SK-N-SH (cell line): ENCODE results near the gene CIPC. TPM values are rescaled to one million over a fixed set of nuclear protein-coding genes. Genes with fewer than 3 reads are reported as not detected.

Experiments used
- CTCF ChIA-PET: fragments of 300-600, 350-600 bp; formaldehyde crosslinking; extraction: SDS; loops from one replicate; lab custom pipeline; 2021; lab: Yijun Ruan, JAX
- POLR2A ChIA-PET: fragments of 350-600 bp; sonication (Branson Sonifier 250); formaldehyde crosslinking; extraction: SDS; loops from one replicate; lab custom pipeline; 2020; ENCODE audit warnings: antibody characterized with exemption, inconsistent platforms; lab: Yijun Ruan, JAX
- DNase-seq: peaks from one replicate; pipeline ENCODE4 v3.0.0; 2012
- H2AFZ ChIP-seq: fragments of 200-600 bp; sonication (generic); 2 replicates; pipeline ENCODE4 v1.8.1; 2016; ENCODE audit warnings: antibody characterized with exemption, mild to moderate bottlenecking, low read depth
- H3F3A ChIP-seq: fragments of 200-600 bp; sonication (generic); replicated peaks from 2 replicates; pipeline ENCODE3; 2016; ENCODE audit warnings: antibody characterized with exemption, mild to moderate bottlenecking; ENCODE audit not compliant: insufficient read depth
- H3K27ac ChIP-seq, 2 experiments: fragments of 200-500 bp in 1 of 2; fragments of 200-600 bp in 1 of 2; sonication (Bioruptor generic) in 1 of 2; sonication (generic), shearing (Covaris generic) in 1 of 2; 2 replicates each; pipeline versions ENCODE4 v1.5.1 to v1.6.1; 2014 to 2016; ENCODE audit warnings: low read depth in 2 of 2, inconsistent platforms in 1 of 2, low read length in 1 of 2, mild to moderate bottlenecking in 1 of 2, mixed read lengths in 1 of 2
- H3K27me3 ChIP-seq: fragments of 200-600 bp; sonication (generic), shearing (Covaris generic); 2 replicates; pipeline ENCODE4 v1.6.1; 2016; ENCODE audit warnings: mixed run types; ENCODE audit not compliant: insufficient read depth
- H3K36me3 ChIP-seq, 2 experiments: fragments of 200-500 bp in 1 of 2; fragments of 200-600 bp in 1 of 2; sonication (Bioruptor generic) in 1 of 2; sonication (generic) in 1 of 2; replicated peaks in 1 of 2; 2 replicates each; pipeline versions ENCODE3 to v1.5.1; 2014 to 2016; ENCODE audit warnings: low read length in 1 of 2, mild to moderate bottlenecking in 1 of 2; ENCODE audit not compliant: insufficient read depth in 2 of 2, control insufficient read depth in 1 of 2
- H3K4me1 ChIP-seq, 2 experiments: fragments of 200-500 bp in 1 of 2; fragments of 200-600 bp in 1 of 2; sonication (Bioruptor generic) in 1 of 2; sonication (generic), shearing (Covaris generic) in 1 of 2; 2 replicates each; pipeline versions ENCODE4 v1.5.1 to v1.6.1; 2014 to 2016; ENCODE audit warnings: low read depth in 1 of 2, low read length in 1 of 2, mixed run types in 1 of 2; ENCODE audit not compliant: insufficient read depth in 2 of 2, control insufficient read depth in 1 of 2
- H3K4me2 ChIP-seq: fragments of 200-600 bp; sonication (generic), shearing (Covaris generic); 2 replicates; pipeline ENCODE4 v1.6.1; 2017; ENCODE audit warnings: mixed run types
- H3K4me3 ChIP-seq, 2 experiments: fragments of 200-500 bp in 1 of 2; fragments of 200-600 bp in 1 of 2; sonication (Bioruptor generic) in 1 of 2; sonication (generic), shearing (Covaris generic) in 1 of 2; 2 replicates each; pipeline versions ENCODE4 v1.5.1 to v1.8.1; 2014 to 2016; ENCODE audit warnings: low read depth in 2 of 2, inconsistent platforms in 1 of 2, low read length in 1 of 2, mild to moderate bottlenecking in 1 of 2, mixed read lengths in 1 of 2, moderate library complexity in 1 of 2
- H3K79me2 ChIP-seq: fragments of 200-600 bp; sonication (generic); 2 replicates; pipeline ENCODE4 v1.8.1; 2017; ENCODE audit warnings: mild to moderate bottlenecking; ENCODE audit not compliant: insufficient read depth
- H3K9ac ChIP-seq: fragments of 200-600 bp; sonication (generic); 2 replicates; pipeline ENCODE4 v1.6.1; 2017; ENCODE audit warnings: mixed run types
- H3K9me2 ChIP-seq: fragments of 200-600 bp; sonication (generic); 2 replicates; pipeline ENCODE4 v1.6.1; 2017; ENCODE audit warnings: mixed run types
- H3K9me3 ChIP-seq: fragments of 200-600 bp; sonication (generic); 2 replicates; pipeline ENCODE4 v1.6.1; 2017; ENCODE audit warnings: mixed run types, mild to moderate bottlenecking, moderate library complexity
- H4K20me1 ChIP-seq: fragments of 200-600 bp; sonication (generic); 2 replicates; pipeline ENCODE4 v1.6.1; 2017; ENCODE audit warnings: mild to moderate bottlenecking, mixed run types; ENCODE audit not compliant: insufficient read depth
- GABPA ChIP-seq: IDR thresholded peaks from 2 replicates; pipeline ENCODE4 v1.4.0; 2012; ENCODE audit warnings: low read depth, mild to moderate bottlenecking
- GATA2 ChIP-seq: sonication (generic); formaldehyde crosslinking; IDR thresholded peaks from 2 replicates; pipeline ENCODE4 v1.5.0; 2020; ENCODE audit warnings: mild to moderate bottlenecking, missing genetic modification reagents
- MXI1 ChIP-seq: IDR thresholded peaks from 2 replicates; pipeline ENCODE4 v1.6.1; 2012; ENCODE audit warnings: mild to moderate bottlenecking, low read depth, low read length, improper control_type of control experiment
- TCF12 ChIP-seq: IDR thresholded peaks from 2 replicates; pipeline ENCODE4 v1.4.0; 2012
- USF1 ChIP-seq: IDR thresholded peaks from 2 replicates; pipeline ENCODE4 v1.4.0; 2012; ENCODE audit warnings: low read depth, borderline replicate concordance
- WGBS: methylation state at CpG from one replicate; pipeline ENCODE4 v1.1.6; 2017; ENCODE audit warnings: low lambda C conversion rate; 5-methylcytosine and 5-hydroxymethylcytosine counted together
- polyA plus RNA-seq, 3 experiments: library from polyadenylated mRNA; depleted of rRNA; stranded (reverse); fragments of >200 nt; gene quantifications; 2 replicates each; pipeline ENCODE4 v1.2.3, GENCODE V29; 2012

CIPC gene
- polyA plus RNA-seq, 1 of the 3 experiments (the other 2 are of a cell fraction), result 6.5 TPM

GRCh38 chr14:77143071-77143470 is 45.0 kb downstream of the CIPC start:
- Histone ChIP-seq H3K9me2 (no peaks in the 10 kb centered on the region), H3F3A (no peaks in the 10 kb centered on the region), H3K4me1 (peaks cover 0 to 29% of the 10 kb centered on the region in 2 experiments; a peak in 3 of 4 replicates), H3K27ac (no peak overlapping the region), H3K9me3 (no peaks in the 10 kb centered on the region), H3K9ac (no peak overlapping the region), H2AFZ (no peak overlapping the region), H3K79me2 (no peaks in the 10 kb centered on the region), H3K36me3 (no peaks in the 10 kb centered on the region), H3K4me2 (no peak overlapping the region), H3K27me3 (peaks cover 47% of the 10 kb centered on the region), H4K20me1 (no peaks in the 10 kb centered on the region), H3K4me3 (no peak overlapping the region)
- ChIA-PET CTCF (interaction anchor here (0.6 to 11.6 kb wide), 17 partner anchors 9 to 267 kb away, joined by 3 to 129 read pairs (median 3); partner anchors contain the start of gene TMEM63C), POLR2A (interaction anchor here (0.5 to 1.6 kb wide), 3 partner anchors 38 to 599 kb away, joined by 3 to 5 read pairs (median 4); partner anchors contain the start of genes GSTZ1, POMT2 and TMEM63C)
- TF ChIP-seq USF1 (no peak), MXI1 (peak; percentile 67; the same call in 1 of the 2 replicates)
- WGBS, result 23% methylated on average over 4 of the region's 4 CpGs
- peak; percentile 50 for DNase-seq

- no peaks in the 10 kb centered on the region for H3K9me3 ChIP-seq
- ChIA-PET CTCF (interaction anchor here (1.1 to 8.3 kb wide), 4 partner anchors 9 to 171 kb away, joined by 3 to 60 read pairs (median 6); no protein-coding TSS in a partner anchor), POLR2A (no interaction called here)
- TF ChIP-seq GATA2 (CRISPR knock-in tag) (peak; percentile 40; the same call in 1 of the 2 replicates), TCF12 (no peak)
- H3K4me3 ChIP-seq, result no peak overlapping the region
- DNase-seq, result peak; percentile 3
- H3K4me2 ChIP-seq, result no peak overlapping the region
- no peaks in the 10 kb centered on the region for H3F3A ChIP-seq
- H3K27ac ChIP-seq, result no peak overlapping the region
- WGBS, result 69% methylated on average over 3 of the region's 4 CpGs
- H3K4me1 ChIP-seq, result peaks cover 0 to 29% of the 10 kb centered on the region in 2 experiments; a peak in 3 of 4 replicates
- H3K27me3 ChIP-seq, result peaks cover 47% of the 10 kb centered on the region
- H3K9ac ChIP-seq, result no peak overlapping the region
- no peaks in the 10 kb centered on the region for H3K9me2 ChIP-seq
- no peaks in the 10 kb centered on the region for H3K79me2 ChIP-seq
- H2AFZ ChIP-seq, result no peak overlapping the region
- no peaks in the 10 kb centered on the region for H3K36me3 ChIP-seq
- no peaks in the 10 kb centered on the region for H4K20me1 ChIP-seq
Observed at GRCh38 chr14:77144412-77145115, 46.5 kb downstream of the CIPC start.

- ChIA-PET POLR2A (no interaction called here), CTCF (interaction anchor here (1.1 to 8.3 kb wide), 3 partner anchors 32 to 170 kb away, joined by 3 to 60 read pairs (median 6); no protein-coding TSS in a partner anchor)
- 30% methylated on average over 10 of the region's 10 CpGs for WGBS
- no peak overlapping the region for H3K27ac ChIP-seq
- DNase-seq, result peak; percentile 3
- TF ChIP-seq GABPA, result no peak
- H3K9me2 ChIP-seq, result no peaks in the 10 kb centered on the region
- no peak overlapping the region for H3K9ac ChIP-seq
- no peak overlapping the region for H3K4me3 ChIP-seq
- no peak overlapping the region for H2AFZ ChIP-seq
- H4K20me1 ChIP-seq, result no peaks in the 10 kb centered on the region
- H3K27me3 ChIP-seq, result peaks cover 39% of the 10 kb centered on the region
- H3K36me3 ChIP-seq, result no peaks in the 10 kb centered on the region
- no peaks in the 10 kb centered on the region for H3F3A ChIP-seq
- H3K4me2 ChIP-seq, result no peak overlapping the region
- no peaks in the 10 kb centered on the region for H3K9me3 ChIP-seq
- peaks cover 0 to 17% of the 10 kb centered on the region in 2 experiments; a peak in 2 of 4 replicates for H3K4me1 ChIP-seq
- no peaks in the 10 kb centered on the region for H3K79me2 ChIP-seq
Observed at GRCh38 chr14:77145975-77146740, 48.1 kb downstream of the CIPC start.
